Left lung (tissue), 10 donors: ENCODE results near the gene TIMMDC1. TPM values are rescaled to one million over a fixed set of nuclear protein-coding genes. Genes with fewer than 3 reads are reported as not detected.
"Not testable (repeated sequence)": the region's sequence is repeated elsewhere in the genome, so short reads cannot be mapped to it uniquely, and the experiment has no call there.

Experiments used
- ATAC-seq: fragments of 200-7000 bp; cut with Tn5 transposase; one replicate; pipeline ENCODE4 v1.9.1; 2020; ENCODE audit warnings: moderate library complexity
- DNase-seq, 4 donors: peaks; one replicate each; pipeline ENCODE4 v3.0.0-alpha.2; 2013 to 2020
- H3K27ac ChIP-seq, 2 donors: fragments of 200-600 bp; sonication (generic) in 1 of 2; one replicate each; pipeline versions ENCODE4 v1.5.0 to v1.8.0; 2020 to 2021
- H3K27me3 ChIP-seq, 2 donors: fragments of 200-600 bp; sonication (generic) in 1 of 2; one replicate each; pipeline versions ENCODE4 v1.5.0 to v1.8.0; 2020 to 2021
- H3K36me3 ChIP-seq, 2 donors: fragments of 200-600 bp; sonication (generic) in 1 of 2; one replicate each; pipeline versions ENCODE4 v1.5.0 to v1.8.0; 2020 to 2021
- H3K4me1 ChIP-seq, 2 donors: fragments of 200-600 bp; one replicate each; pipeline ENCODE4 v1.8.0; 2021
- H3K4me3 ChIP-seq, 2 donors: fragments of 200-600 bp; sonication (generic) in 1 of 2; one replicate each; pipeline versions ENCODE4 v1.5.0 to v1.8.0; 2020 to 2021; ENCODE audit warnings: mild to moderate bottlenecking in 1 of 2
- H3K9me3 ChIP-seq, 2 donors: fragments of 200-600 bp; sonication (generic) in 1 of 2; one replicate each; pipeline versions ENCODE4 v1.5.0 to v1.8.0; 2020 to 2021
- intact Hi-C, 2 donors: fragments of 100-400 bp; cut with DNase I; formaldehyde crosslinking; loops; one replicate each; pipeline versions ENCODE4 v1.11.2 to v1.14.2; 2022
- polyA plus RNA-seq, 6 donors: library from polyadenylated mRNA; unstranded; fragments of 120-200 nt; gene quantifications; one replicate each; pipeline ENCODE4 v1.2.1, GENCODE V29; 2013; ENCODE audit not compliant: insufficient read length in 6 of 6
- total RNA-seq, 2 donors: library from RNA; stranded (reverse); fragmentation: NEBNext Ultra II Directional; extraction: Animal tissue kit (Norgen Biotek cat#: 25700); gene quantifications; one replicate each; pipeline ENCODE4 v1.2.1, GENCODE V29; 2021
- TF ChIP-seq, protein P1 (sequence below), 2 donors: fragments of 200-600 bp; sonication (generic) in 1 of 2; IDR thresholded peaks; one replicate each; pipeline versions ENCODE4 v1.5.0 to v1.8.0; 2021; ENCODE audit warnings: antibody characterized with exemption in 2 of 2
- donor health status: DM: no; HTN: yes; CAD: no.
- donor health status: DM: no; HTN: no; CAD: no.

The TIMMDC1 gene
- total and polyA plus RNA-seq, 8 donors: 87.5 to 113 (median 92.0) TPM

GRCh38 chr3:119550192-119550910, 52.0 kb downstream of the TIMMDC1 start:
- intact Hi-C loops: no loop called here
- ATAC-seq (no peak), DNase-seq (no peak)
- Histone ChIP-seq H3K4me3 (no peak overlapping the region), H3K27me3 (no peaks in the 10 kb centered on the region), H3K36me3 (no peaks in the 10 kb centered on the region), H3K27ac (no peak overlapping the region), H3K4me1 (peaks cover 0 to 5% of the 10 kb centered on the region in 2 donors), H3K9me3 (no peaks in the 10 kb centered on the region)
- TF ChIP-seq, protein P1, sequence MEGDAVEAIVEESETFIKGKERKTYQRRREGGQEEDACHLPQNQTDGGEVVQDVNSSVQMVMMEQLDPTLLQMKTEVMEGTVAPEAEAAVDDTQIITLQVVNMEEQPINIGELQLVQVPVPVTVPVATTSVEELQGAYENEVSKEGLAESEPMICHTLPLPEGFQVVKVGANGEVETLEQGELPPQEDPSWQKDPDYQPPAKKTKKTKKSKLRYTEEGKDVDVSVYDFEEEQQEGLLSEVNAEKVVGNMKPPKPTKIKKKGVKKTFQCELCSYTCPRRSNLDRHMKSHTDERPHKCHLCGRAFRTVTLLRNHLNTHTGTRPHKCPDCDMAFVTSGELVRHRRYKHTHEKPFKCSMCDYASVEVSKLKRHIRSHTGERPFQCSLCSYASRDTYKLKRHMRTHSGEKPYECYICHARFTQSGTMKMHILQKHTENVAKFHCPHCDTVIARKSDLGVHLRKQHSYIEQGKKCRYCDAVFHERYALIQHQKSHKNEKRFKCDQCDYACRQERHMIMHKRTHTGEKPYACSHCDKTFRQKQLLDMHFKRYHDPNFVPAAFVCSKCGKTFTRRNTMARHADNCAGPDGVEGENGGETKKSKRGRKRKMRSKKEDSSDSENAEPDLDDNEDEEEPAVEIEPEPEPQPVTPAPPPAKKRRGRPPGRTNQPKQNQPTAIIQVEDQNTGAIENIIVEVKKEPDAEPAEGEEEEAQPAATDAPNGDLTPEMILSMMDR (IDR thresholded peaks at IDR 0.05): no peak

GRCh38 chr3:119551598-119551997, 53.3 kb downstream of the TIMMDC1 start:
- H3K36me3 ChIP-seq: no peaks in the 10 kb centered on the region
- no peak overlapping the region for H3K4me3 ChIP-seq
- ATAC-seq (no peak), DNase-seq (no peak)
- H3K27ac ChIP-seq: no peak overlapping the region
- H3K4me1 ChIP-seq: peaks cover 0 to 10% of the 10 kb centered on the region in 2 donors
- intact Hi-C loops: no loop called here
- H3K9me3 ChIP-seq: no peaks in the 10 kb centered on the region
- TF ChIP-seq, protein P1 (IDR thresholded peaks at IDR 0.05): no peak
- H3K27me3 ChIP-seq: no peaks in the 10 kb centered on the region

DNA sequence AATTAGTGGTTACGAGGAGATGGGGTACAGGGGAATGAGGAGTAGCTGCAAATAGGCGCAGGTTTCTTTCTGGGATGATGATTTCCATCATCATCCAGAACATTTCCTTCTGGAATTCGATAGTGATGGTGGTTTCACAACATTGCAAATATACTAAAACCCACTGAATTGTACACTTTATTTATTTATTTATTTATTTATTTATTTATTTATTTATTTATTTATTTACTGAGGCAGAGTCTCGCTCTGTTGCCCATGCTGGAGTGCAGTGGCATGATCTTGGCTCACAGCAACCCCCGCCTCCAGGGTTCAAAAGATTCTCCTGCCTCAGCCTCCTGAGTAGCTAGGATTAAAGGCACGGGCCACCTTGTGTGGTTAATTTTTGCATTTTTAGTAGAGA, 54.6 kb downstream of the TIMMDC1 start:
- intact Hi-C loops, H3K9me3 ChIP-seq, H3K36me3 ChIP-seq, H3K4me3 ChIP-seq, ATAC-seq, H3K27me3 ChIP-seq, H3K27ac ChIP-seq, DNase-seq: not testable (repeated sequence)
- H3K4me1 ChIP-seq: peaks cover 0 to 10% of the 10 kb centered on the region in 2 donors

GRCh38 chr3:119553823-119554415, 55.6 kb downstream of the TIMMDC1 start:
- Histone ChIP-seq H3K4me3 (no peak overlapping the region), H3K9me3 (no peaks in the 10 kb centered on the region), H3K27ac (no peak overlapping the region), H3K36me3 (no peaks in the 10 kb centered on the region), H3K4me1 (peaks cover 0 to 10% of the 10 kb centered on the region in 2 donors), H3K27me3 (no peaks in the 10 kb centered on the region)
- intact Hi-C loops: no loop called here
- ATAC-seq: no peak
- TF ChIP-seq, protein P1 (IDR thresholded peaks at IDR 0.05): no peak
- no peak for DNase-seq

DNA sequence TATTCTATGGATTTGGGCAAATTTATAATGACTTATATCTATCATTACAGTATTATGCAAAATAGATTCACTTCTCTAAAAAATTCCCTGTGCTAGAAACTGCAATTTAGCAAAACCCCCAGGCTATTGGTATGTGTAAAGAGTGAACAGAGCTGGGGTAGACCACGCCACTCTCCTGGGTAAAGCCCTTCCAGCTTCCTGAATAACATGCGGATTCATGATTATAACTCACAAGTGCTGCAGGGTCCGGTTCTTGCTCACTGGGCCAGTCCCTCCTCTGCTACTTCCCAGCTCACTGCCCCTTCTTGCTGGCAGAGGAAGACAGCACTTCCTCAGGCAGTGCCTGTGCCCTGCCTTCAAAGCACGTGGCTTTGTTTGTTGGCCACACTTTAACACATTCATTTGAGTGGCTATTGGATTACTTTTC, 57.0 kb downstream of the TIMMDC1 start:
- Histone ChIP-seq H3K9me3 (no peaks in the 10 kb centered on the region), H3K36me3 (no peaks in the 10 kb centered on the region), H3K4me1 (peaks cover 0 to 18% of the 10 kb centered on the region in 2 donors), H3K4me3 (no peak overlapping the region), H3K27me3 (no peaks in the 10 kb centered on the region), H3K27ac (peak overlapping the region in 1 of 2 donors; percentile 8)
- intact Hi-C loops: no loop called here
- peak in 1 of 4 donors; percentile 54 for DNase-seq
- TF ChIP-seq, protein P1 (IDR thresholded peaks at IDR 0.05): no peak
- ATAC-seq: peak; percentile 48
